GM12872 (cell line): ENCODE measurements around the gene IRF2BP2.

Experiments
- CTCF ChIP-seq: IDR thresholded peaks from 3 replicates; pipeline ENCODE4 v1.5.1; 2011; ENCODE audit warnings: low read depth, mild to moderate bottlenecking, low read length, moderate library complexity; ENCODE audit not compliant: insufficient read depth

IRF2BP2 gene

GRCh38 chr1:234582186-234582585, 27.8 kb downstream of the IRF2BP2 start:
- TF ChIP-seq CTCF, result no peak

DNA sequence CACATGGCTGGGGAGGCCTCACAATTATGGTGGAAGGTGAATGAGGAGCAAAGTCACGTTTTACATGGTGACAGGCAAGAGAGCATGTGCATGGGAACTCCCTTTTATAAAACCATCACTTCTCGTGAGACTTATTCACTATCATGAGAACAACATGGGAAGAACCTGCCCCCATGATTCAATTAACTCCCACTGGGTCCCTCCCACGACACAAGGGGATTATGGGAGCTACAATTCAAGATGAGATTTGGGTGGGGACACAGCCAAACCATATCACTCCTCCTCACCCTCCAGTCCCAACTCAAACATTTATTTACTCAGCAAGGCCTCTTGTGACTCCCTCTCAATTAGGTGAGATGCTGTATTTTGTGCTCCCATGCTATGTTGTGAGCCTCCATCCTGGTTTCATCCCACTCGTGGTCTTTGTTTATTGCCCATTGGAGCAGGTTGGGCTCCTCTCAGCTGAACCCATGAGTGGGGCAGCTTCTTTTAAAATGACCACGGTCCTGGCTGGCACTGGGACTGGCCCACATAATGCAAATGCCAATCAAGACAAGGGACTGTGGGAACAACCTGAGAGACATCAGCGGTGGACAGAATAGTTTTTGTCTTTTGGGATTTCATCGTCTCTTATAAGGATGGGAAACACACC, 28.8 kb downstream of the IRF2BP2 start:
- TF ChIP-seq CTCF, result no peak

DNA sequence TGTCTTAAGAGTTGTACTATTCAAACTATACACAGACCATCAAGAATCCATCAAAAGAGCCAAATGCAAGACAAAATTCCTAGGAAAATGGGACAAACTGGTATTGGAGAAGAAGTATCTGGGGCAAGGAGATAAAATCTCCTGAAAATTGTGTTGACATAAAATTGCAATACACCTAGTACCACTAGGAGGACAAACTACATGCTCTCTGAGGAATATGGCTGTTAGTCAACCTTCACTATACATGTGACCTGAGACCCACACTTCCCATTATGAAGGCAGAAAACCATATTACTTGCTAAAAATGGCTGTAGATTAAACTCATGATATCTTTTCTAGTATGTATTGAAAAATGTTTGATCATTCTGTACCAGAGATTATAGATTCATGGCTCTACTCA, 30.0 kb downstream of the IRF2BP2 start:
- peak; percentile 49; the same call in 2 of the 3 replicates for TF ChIP-seq CTCF

- TF ChIP-seq CTCF, result no peak
Observed at GRCh38 chr1:234578735-234579134, 31.2 kb downstream of the IRF2BP2 start.

GRCh38 chr1:234578087-234578486, 31.9 kb downstream of the IRF2BP2 start:
- TF ChIP-seq CTCF, result no peak

- no peak for TF ChIP-seq CTCF
Observed at GRCh38 chr1:234573711-234574299, 36.2 kb downstream of the IRF2BP2 start.

- no peak for TF ChIP-seq CTCF
Observed at GRCh38 chr1:234572966-234573365, 37.0 kb downstream of the IRF2BP2 start.
